IPS-NIHi11 (cell line): ENCODE results near the gene MAPK8IP1.

Experiments
- DNase-seq: peaks from one replicate; pipeline ENCODE4 v3.0.0; 2012; ENCODE audit warnings: mixed read lengths, low spot score

Gene MAPK8IP1

GRCh38 chr11:45926536-45927331 lies 41.3 kb downstream of the MAPK8IP1 start:
- no peak for DNase-seq

GRCh38 chr11:45927332-45927683 lies 41.9 kb downstream of the MAPK8IP1 start:
- DNase-seq: no peak

GRCh38 chr11:45927684-45928413 lies 42.4 kb downstream of the MAPK8IP1 start:
- DNase-seq: no peak

GRCh38 chr11:45928535-45929215 lies 43.2 kb downstream of the MAPK8IP1 start:
- no peak for DNase-seq

GRCh38 chr11:45929486-45930030 lies 44.1 kb downstream of the MAPK8IP1 start:
- no peak for DNase-seq

GRCh38 chr11:45930031-45930794 lies 44.8 kb downstream of the MAPK8IP1 start:
- no peak for DNase-seq

- DNase-seq: no peak
Observed at GRCh38 chr11:45930951-45931570, 45.6 kb downstream of the MAPK8IP1 start.

- DNase-seq: no peak
Observed at GRCh38 chr11:45931739-45932138, 46.3 kb downstream of the MAPK8IP1 start.

GRCh38 chr11:45932217-45932616 lies 46.8 kb downstream of the MAPK8IP1 start:
- DNase-seq: no peak

- no peak for DNase-seq
Observed at GRCh38 chr11:45933131-45933831, 47.8 kb downstream of the MAPK8IP1 start.

- no peak for DNase-seq
Observed at GRCh38 chr11:45933846-45934579, 48.6 kb downstream of the MAPK8IP1 start.

GRCh38 chr11:45934580-45935318 lies 49.3 kb downstream of the MAPK8IP1 start:
- DNase-seq: no peak

GRCh38 chr11:45935349-45936064 lies 50.1 kb downstream of the MAPK8IP1 start:
- DNase-seq: no peak

- no peak for DNase-seq
Observed at GRCh38 chr11:45936511-45937054, 51.1 kb downstream of the MAPK8IP1 start.

GRCh38 chr11:45937916-45938315 lies 52.5 kb downstream of the MAPK8IP1 start:
- DNase-seq: no peak

GRCh38 chr11:45939836-45940235 lies 54.4 kb downstream of the MAPK8IP1 start:
- DNase-seq: no peak

- DNase-seq: no peak
Observed at GRCh38 chr11:45941285-45941684, 55.8 kb downstream of the MAPK8IP1 start.

- no peak for DNase-seq
Observed at GRCh38 chr11:45942381-45942780, 56.9 kb downstream of the MAPK8IP1 start.
